GM21723 (cell line): ENCODE data around the gene VPS13C.
"Not testable (repeated sequence)": the region's sequence is repeated elsewhere in the genome, so short reads cannot be mapped to it uniquely, and the experiment has no call there.

Source experiments
- ATAC-seq: cut with Tn5 transposase; IDR thresholded peaks from one replicate; pipeline ENCODE4 v1.9.1; 2021; ENCODE audit warnings: mild to moderate bottlenecking, moderate library complexity; ENCODE audit not compliant: unreplicated experiment

The VPS13C gene

DNA sequence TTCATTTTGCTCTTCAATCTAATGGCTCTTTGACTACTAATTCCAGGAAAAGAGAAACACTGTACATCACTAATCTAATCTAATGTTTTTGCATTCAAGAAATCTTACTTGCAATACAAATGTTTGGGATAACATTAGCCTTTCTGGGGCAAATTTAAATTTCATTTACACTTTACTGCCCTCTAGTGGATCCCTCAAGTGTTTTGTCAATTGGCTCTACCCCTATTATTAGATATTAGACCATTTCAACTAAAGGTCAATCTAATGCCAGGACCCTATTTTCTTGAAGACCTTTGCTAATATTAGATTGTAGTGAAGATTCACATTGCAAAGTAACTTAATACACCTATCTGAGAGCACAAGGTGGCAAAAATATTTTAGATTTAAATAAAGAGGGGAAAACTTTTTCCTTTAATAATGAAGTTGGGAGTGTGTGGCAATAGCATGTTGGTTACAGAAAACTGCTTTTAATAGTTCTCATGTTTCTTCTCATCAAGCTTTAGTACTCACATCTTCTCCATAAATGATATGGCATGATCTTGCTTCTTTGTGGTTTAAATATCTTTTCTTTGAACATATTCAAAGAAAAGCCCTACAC, 11.6 kb upstream of the VPS13C start:
- no peak for ATAC-seq

DNA sequence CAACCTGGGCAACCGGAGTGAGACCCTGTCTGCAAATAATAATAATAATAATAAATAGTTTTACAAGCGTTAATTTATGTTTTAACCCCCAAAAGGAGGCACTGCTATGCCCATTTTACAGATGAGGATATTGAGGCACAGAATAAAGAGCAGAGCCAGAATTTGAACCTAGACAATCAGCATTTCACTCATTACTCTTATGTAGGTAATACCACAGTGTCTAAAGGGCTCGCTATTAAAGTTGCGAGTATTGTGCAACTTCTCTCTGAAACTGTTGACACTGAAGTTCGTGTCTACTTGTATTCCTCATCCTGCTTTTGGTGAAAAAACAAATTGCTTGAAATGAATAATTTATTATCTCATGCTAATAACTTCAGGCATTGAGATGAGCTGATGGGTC, 9.3 kb upstream of the VPS13C start:
- no peak for ATAC-seq

DNA sequence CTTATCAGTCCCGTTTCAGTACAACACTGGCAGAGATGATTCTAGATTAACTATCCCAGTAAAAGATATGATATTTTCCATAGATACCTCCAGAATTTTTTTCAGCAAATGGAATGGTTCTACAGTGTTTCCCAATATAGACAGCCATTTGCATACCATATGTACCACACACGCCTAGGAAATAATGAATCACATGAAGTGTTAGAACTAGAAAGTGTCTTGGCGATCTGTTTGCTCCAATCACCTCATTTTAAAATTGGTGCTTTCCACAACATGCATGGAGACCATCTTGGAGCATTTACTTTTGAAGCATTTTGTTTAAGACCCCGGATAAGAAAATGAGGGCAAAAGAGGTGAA, 8.5 kb upstream of the VPS13C start:
- ATAC-seq, result no peak

DNA sequence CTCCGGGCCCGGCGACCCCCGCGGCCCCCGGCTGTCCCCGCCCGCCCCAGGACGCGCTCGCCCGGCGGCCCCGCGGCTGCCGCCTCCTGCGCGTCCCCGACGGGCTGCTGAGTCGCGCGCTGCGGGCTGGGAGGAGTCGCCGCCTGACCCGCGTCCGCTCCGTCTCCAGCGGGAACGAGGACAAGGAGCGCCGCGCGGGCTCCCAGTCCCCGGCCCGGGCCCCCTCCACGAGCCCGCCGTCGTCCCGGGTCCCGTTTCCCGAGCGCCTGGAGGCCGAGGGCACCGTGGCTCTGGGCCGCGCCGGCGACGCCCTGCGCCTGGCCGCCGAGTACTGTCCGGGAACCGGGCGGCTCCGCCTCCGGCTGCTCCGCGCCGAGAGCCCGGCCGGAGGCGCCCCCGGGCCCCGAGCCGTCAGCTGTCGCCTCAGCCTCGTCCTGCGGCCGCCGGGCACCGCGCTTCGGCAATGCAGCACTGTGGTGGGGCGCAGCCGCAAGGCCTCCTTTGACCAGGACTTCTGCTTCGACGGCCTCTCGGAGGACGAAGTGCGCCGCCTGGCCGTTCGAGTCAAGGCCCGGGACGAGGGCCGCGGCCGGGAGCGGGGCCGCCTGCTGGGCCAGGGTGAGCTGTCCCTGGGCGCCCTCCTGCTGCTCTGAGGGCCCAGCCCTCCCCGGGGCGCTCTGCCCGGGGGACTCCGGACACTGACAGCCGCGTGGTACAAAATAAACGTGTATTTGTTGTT, 8.0 kb upstream of the VPS13C start:
- peak; percentile 42 for ATAC-seq

DNA sequence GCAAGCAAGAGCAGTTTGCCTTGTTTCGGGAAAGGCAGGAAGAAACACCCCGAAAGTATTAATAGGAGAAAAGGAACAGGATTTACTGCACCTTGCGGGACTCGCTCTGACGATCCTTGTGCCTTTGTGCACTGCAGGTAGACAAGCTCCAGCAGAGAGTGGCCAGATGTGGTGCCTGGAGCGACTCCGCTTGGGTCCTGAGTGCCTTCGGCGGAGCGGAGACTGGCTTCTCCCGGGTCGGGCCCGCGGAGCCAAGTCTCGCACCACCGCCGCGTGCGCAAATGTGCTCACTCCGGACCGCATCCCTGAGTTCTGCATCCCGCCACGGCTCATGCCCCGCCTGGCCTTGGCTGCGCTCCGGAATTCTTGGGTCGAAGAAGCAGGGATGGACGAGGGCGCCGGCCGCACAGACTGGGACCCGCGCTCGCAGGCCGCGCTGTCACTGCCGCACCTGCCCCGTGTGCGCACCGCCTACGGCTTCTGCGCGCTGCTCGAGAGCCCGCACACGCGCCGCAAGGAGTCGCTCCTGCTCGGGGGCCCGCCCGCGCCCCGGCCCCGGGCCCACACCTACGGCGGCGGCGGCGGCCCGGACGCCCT, 7.3 kb upstream of the VPS13C start:
- peak; percentile 24 for ATAC-seq

DNA sequence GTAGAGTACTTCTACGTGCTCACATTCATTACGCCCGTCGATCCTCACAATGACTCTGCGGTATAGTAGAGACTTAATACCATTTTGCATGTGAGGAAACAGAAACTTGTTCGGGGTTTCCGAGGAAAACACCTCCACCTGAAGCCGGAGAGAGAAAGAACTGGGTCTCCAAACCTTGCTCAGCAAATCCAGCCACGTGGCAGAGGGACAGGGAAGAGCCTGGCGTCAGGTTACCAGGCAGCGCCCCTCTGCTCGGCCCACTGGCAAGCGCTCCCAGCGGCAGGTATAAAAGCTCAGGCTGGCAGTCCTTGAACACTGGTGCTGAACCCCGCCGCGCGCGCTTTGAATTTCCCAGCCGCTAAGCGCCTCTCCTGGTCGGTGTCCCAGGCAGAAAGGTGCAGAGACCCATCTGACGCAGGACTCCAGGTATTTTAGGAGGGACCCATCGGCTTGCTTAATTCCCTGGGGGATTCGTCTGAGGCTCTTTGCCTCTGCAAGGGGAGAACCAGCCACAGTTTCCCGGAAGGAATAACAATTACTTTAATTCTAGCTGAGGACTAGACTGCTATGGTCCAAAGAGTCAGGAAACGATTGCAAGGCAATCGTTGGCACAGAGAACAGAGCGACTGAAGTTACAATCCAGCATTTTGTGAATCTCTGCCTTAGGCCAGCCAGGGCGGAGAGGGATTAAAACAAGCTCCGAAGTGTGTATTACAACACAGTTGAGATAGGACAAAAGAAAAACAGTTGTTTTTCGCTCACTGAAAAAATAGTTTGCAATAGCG, 6.6 kb upstream of the VPS13C start, which contains the start of gene C2CD4A:
Gene C2CD4A, plus strand, starts transcription at position 315 of the 785 bp plus-strand sequence. CDS start 637 bp downstream, outside the sequence.
- ATAC-seq, result no peak

DNA sequence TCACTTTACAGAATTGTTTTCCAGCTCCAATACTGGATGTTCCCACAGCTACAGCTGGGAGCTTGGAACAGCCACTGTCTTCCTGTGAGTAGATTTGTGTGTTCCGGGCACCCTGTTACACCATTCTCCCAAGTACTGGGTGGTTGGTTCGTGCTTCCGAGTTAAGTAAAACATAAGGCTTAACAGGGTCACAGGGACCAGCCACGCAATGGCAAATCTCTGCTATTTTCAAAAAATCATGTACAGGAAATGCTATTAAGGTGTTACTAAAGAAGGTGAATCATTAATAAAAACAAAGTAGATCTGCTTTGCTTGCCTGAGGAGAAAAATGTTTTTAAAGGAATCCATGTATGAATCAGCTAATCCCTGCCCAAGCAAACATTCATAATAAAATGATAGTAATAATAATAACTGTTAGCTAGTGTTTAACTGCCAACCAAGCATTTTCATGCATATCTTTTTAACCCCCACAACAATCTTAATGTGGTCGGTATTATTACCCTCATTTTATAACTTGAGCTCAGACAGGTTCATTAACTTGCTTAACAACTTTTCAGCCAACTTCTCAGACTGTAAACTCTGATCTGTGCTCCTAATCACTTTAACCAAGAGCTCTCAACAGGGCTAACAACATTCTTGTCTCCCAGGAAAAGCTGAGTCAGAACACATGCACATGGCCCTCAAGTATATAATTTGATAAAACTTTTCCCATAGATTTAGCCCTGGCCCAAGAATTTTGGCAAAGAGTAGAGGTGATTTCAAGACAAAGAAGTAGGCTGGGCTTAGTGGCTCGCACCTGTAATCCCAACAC, 3.8 kb upstream of the VPS13C start:
- no peak for ATAC-seq

DNA sequence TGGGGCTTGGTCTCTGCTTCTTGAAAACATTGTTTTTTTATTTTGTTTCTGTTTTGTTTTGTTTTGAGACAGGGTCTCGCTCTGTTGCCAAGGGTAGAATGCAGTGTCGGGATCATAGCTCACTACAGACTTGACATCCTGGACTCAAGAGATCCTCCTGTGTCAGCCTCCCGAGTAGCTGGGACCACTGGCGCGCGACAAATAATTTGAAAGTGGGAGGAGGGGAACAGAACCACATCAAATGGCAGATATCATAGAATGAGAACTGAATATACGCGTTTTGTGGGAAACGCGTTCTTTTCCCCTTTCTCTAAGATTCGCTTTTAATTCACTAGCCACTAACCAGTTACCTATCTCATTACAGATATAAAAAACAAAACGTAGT, 641 bp upstream of the VPS13C start:
- ATAC-seq, result peak; percentile 3

DNA sequence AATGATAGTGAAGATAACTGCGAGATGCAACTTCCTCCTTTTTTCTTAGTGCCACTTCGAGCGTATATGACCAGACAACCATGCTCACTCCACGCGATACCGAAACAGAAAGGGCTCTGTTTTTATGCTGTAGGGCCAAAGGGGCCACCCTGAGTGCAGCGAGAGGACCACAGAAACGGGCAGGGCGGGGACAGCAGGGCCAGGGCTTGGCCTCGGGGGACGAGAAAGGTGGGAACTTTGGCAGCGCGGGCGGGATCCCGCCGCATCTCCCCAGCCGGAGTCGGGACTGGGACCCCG, 483 bp downstream of the VPS13C start:
- ATAC-seq, result peak; percentile 75

DNA sequence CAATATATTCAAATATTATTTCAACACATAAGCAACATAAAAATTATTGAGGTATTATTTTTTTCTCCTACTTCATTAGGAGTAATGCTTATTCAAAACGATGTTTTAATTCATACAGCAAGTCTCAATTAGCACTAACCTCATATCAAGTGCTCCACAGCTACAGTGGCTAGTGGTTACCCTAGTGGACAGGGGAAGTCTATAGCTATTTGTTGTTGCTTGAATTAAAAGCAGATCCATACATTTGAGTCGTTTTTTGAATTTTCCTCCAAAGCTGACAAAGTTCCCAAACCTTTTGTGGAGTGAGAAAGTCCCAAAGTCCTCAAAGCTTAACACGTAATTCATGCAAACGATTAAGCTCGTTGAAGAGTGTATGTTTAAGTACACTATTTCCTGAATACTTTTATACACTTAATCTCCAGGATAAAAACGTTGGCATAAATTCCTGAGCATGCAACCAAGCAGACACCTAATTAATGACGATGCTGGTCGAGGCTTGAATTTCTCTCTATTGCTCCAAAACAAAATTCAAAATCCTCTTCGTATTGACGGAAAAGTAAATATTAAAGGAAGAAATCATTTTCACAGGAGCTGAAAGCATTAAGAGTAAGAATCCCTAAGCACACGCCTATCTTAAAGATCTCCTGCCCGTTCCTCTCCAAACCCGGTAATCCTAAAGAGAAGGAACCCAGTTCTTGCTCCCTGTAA, 985 bp downstream of the VPS13C start:
- no peak for ATAC-seq

DNA sequence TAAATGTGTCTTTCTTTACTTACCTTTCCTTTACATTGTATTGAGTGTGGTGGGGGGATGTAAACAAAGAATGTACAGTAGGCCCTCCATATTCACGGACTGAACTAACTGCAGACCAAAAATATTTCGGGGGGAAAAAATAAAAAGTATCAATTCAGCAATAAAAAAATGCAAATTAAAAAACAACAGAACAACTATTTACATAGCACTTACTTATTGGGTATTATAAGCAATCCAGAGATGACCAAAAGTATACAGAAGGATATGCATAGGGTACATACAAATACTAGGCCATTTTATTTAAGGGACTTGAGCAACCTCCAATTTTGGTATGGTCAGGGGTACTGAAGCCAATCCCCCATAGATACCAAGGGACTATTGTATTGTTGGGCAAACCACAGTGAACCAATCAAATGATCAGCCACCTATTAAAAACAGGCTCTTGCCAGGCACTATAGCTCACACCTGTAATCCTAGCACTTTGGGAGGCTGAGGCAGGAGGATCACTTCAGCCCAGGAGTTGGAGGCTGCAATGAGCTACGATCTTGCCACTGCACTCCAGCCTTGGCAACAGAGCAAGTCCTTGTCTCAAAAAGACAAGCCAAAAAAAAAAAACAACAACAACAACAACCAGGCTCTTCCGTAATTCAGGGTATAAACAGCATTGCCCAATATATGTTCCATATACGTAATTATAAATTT, 1.8 kb downstream of the VPS13C start:
- ATAC-seq, result no peak

DNA sequence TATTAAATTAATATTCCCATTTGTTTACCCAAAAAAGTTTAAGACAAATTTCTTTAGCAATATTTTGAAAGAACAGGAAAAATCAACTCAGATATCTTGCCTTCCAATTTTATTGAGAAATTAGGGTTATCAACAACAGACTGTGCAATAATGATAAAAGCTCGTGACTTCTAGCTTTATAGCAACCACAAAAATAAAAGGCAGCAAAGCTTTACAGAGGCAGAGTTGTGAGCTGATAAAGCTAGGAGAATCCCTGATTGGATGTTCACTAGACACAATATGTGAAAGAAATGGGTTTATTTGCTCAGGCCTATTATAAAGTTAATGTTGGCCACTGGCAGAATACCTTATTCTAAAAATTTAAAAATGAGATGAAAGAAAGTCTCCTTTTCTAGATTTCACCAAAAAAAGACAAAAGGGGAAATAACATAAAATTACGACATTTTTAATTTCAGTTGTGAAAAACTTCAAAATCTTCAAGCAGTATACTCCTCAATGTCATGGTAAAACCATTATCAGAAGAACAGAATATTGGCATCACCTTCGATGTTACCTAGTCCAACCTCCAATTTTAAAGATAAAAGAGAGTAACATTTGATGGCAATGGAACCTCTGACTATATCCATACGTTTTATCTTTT, 2.8 kb downstream of the VPS13C start:
- ATAC-seq, result no peak

DNA sequence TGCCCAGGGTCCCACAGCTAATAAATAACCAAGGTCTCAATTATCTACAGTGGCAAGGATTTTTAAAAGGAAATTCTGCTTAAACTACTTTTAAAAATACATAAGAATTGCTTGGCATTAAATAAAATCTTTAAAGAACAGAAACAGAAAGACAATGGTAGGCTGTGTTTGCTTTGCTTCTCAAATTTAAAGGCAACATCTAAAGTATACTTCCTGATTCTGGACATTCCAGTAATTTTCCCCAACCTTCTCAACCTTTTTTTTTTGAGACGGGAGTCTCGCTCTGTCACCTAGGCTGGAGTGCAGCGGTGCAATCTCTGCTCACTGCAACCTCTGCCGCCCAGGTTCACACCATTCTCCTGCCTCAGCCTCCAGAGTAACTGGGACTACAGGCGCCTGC, 5.3 kb downstream of the VPS13C start:
- ATAC-seq, result no peak

DNA sequence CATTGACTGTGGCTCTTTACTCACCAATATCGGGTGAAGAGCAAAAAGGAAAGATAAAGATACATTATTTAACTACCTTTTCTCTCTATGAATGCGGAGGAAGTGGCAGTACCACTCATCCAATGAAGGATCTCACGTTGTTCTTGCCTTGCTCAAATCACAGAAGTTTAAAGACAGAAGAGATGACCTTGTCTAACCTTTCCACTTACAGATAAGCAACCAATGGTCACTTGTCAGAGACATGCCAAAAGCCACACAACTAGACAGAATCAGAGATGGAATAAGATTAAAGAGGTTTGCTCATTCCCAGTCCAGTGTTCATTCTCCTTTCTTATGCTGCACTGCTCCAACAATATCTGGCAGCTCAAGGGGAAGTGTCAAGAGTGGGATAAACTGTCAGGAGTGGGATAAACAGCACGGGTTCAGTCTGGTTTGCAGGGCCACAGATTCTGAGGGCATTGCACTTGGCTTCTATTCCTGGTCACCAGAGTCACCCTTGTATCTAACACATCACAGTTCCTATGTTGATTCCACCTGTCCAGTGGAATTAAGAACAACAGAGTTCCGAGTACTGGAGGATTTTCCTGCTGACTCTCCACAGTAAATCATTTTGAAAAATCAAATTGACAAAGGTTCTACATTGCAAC, 6.7 kb downstream of the VPS13C start:
- no peak for ATAC-seq

DNA sequence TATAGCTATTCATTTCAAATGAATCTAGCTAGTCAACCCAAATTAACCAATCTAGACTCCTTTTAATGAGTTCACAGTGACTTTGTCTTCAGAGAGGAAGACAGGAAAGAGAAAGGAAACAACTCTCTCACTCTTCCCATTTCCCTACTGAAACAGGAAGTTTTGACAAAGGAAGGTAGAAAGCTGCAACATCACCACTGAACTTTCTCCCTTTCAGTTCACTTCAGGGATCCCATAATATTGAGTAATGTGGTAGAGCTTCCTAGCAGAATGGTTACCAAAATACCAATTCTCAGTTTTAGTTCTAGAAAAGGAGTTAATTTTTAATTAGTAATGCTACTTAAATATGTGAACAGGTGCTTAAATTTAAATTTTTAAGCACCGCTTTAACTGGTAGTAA, 7.5 kb downstream of the VPS13C start:
- no peak for ATAC-seq

DNA sequence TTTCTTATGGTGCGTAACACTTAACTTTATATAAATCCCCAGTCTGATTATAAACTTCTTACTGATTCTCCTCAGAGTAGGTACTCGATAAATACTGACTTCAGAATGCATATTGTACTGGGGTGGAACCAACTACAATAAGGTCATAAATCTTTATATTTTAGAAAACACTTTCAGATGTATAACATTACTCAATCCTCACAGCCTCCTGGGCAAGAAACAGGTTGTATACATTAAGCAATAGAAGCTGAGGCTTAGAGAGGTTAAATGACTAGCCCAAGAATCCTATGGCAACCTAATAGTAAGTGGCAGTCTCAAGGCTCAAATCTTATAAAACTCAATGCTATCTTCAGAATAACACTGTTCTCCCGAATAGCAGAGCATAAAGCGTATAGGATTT, 9.1 kb downstream of the VPS13C start:
- ATAC-seq, result no peak

DNA sequence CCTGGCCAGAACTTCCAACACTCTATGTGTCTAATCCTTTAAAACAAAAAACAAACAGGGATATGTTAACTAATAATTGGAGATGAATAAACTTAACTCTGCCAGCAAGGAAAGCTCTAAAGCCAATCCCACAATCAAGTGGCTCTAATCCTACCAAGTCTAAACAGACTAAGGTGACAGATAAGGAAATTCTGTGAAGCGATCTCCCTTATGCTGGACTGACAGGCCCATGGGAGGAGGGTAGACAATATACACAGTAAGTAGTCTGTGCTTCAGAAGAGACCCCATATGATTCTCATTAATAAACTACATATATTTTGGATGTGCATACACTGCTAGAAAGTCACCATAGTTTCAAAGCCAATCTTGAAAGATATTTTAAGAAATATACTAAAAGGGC, 10.1 kb downstream of the VPS13C start:
- no peak for ATAC-seq

DNA sequence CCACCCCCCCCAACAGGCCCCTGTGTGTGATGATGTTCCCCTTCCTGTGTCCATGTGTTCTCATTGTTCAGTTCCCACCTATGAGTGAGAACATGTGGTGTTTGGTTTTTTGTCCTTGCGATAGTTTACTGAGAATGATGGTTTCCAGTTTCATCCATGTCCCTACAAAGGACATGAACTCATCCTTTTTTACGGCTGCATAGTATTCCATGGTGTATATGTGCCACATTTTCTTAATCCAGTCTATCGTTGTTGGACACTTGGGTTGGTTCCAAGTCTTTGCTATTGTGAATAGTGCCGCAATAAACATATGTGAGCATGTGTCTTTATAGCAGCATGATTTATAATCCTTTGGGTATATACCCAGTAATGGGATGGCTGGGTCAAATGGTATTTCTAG, 12.0 kb downstream of the VPS13C start:
- not testable (repeated sequence) for ATAC-seq

DNA sequence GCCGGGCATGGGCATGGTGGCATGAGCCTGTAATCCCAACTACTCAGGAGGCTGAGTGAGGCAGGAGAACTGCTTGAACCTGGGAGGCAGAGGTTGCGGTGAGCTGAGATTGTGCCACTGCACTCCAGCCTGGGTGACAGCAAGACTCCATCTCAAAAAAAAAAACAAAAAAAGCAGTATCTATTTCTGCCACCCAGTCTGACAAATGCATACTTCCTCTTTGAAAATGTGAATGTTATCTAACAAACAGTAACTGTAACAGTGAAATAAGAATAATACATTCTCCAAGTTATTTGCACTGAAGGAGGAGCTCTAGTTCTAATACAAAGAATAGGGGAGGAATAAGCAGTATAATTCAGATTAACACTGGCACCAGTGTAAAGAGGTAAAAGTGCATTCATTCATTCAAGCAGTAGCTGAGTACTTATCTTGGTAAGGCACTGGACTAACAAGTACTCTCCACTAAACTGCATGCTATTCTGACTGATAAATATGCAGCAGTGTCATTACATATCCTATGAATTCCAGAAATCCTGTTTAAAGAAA, 12.9 kb downstream of the VPS13C start:
- no peak for ATAC-seq
